SK-N-DZ (cell line): ENCODE results near the gene ZFP36L2. TPM values are rescaled to one million over a fixed set of nuclear protein-coding genes. Genes with fewer than 3 reads are reported as not detected.
A peak's percentile ranks its signal among the peaks of the same experiment; 100 is the strongest.

Experiments
- DNase-seq: peaks from one replicate; pipeline ENCODE4 v3.0.0-alpha.2; 2015; ENCODE audit warnings: low spot score
- polyA plus RNA-seq, 2 experiments: library from polyadenylated mRNA; depleted of rRNA; stranded (reverse); fragments of >200 nt; gene quantifications; 2 replicates each; pipeline ENCODE4 v1.2.3, GENCODE V29; 2014

Gene ZFP36L2, protein sequence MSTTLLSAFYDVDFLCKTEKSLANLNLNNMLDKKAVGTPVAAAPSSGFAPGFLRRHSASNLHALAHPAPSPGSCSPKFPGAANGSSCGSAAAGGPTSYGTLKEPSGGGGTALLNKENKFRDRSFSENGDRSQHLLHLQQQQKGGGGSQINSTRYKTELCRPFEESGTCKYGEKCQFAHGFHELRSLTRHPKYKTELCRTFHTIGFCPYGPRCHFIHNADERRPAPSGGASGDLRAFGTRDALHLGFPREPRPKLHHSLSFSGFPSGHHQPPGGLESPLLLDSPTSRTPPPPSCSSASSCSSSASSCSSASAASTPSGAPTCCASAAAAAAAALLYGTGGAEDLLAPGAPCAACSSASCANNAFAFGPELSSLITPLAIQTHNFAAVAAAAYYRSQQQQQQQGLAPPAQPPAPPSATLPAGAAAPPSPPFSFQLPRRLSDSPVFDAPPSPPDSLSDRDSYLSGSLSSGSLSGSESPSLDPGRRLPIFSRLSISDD
- 6.8 and 7.1 TPM in 2 replicates for polyA plus RNA-seq (2014; cell fraction: cytosol; rRNA removed)
- 4.0 and 4.1 TPM in 2 replicates for polyA plus RNA-seq (2014; cell fraction: nucleus; rRNA removed)

DNA sequence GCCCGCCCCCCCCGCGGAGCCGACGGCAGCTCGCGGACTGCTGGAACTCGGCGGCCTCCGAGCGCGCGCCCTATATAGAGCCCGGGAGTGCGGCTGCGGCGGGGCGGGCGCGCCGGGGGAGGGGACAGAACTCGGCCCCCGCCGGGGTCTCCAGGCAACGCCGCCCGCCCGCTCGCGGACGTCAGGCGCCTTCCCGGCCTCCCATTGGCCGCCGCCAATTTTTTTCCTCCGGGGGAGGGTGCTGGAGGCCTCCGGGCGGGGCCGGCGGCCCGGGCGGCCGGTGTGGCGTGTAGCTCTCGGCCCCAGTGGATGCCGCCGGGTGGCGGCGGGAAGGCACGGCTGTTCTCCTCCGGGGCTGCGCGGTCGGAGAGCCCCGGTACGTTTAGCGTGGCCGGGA is at the start of gene ZFP36L2:
TSS of gene ZFP36L2 (minus strand) at position 49 of the 397 bp plus-strand sequence. CDS start 291 bp downstream, outside the sequence.
- peak; percentile 92 for DNase-seq

DNA sequence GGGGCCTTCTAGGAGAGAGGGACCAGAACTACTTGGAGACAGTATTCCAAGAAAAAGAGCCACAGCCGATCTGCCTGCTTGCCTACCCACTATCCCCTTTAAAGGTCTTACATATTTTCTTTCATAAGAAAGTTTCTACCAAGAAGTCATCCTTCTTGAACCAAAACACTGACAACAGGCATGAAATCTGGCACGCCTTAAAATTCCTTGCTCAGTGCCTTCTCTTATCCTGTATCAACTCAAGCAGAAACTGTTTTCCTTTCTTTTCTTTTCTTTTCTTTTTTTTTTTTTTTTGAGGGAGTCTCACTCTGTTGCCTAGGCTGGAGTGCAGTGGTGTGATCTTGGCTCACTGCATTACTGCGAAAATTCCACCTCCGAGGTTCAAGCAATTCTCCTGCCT is 48.3 kb upstream of the ZFP36L2 start:
- DNase-seq: no peak

DNA sequence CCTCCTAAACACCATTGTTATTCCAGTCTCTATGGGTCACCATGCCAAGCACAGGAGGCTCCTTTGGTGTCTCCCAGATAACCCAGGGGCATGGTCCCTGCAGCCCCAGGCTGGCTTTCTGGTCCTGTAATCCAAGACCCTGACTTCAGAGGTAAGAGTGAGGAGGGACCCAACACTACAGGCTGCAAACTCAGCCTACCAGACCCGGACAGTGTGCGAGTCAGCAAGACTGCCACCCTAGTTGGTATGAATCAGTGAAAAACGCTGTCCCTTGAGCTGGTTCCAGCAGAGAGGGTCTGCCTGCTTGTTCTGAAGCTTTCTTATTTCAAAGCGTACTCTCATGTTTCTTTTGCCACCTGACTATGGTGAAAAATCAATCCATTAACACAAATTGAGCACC is 47.6 kb upstream of the ZFP36L2 start:
- no peak for DNase-seq

DNA sequence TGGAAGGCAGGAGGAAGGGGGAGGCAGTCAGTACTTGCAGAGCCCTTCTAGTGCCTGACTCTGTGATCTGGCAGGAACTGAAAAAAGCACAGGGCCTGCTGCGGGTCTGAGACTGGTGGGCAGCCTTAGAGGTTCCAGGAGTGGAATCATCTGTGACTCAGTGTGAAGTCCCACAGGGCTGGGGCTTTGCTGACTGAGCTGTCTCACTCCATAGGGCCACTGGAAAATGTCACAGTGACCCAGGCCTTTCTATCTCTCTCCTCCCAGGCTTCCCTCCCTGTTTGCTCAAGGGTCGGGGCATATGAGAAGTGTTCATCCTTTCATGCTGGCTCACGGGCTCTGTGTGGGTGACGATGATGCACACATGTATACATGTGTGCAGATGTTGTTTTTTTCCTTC is 47.1 kb upstream of the ZFP36L2 start:
- DNase-seq: no peak

DNA sequence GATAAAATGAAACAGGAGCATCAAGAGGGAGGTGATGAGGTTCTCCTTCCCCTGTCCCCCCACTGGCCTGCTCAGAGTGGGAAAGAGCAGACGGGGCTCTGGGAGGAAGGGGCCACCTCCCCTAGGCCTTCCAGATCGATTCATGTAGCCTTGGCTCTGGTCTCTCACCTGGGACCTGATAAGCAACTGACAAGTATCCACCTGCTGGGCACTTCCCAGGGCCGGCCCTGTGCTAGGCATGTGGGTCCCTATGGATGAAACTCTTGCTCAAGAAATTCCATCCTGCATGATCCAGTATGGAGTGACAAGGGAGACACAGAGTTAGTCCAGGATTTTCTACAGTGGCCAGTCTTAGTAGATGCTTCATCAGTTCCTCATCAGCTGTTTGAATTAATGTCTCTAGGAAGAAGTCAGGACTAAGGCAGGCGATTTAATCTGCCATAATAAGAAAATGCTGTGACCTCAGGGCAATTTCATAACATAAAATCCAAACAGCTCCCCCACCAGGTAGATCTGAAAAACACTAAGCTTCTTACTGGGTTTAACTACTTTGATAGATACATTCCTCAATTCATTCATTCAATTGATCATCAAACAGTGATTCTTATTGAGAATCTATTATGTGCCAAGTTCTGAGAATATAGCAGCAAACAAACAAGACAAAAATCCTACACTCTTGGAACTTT is 44.7 kb upstream of the ZFP36L2 start:
- DNase-seq: no peak

DNA sequence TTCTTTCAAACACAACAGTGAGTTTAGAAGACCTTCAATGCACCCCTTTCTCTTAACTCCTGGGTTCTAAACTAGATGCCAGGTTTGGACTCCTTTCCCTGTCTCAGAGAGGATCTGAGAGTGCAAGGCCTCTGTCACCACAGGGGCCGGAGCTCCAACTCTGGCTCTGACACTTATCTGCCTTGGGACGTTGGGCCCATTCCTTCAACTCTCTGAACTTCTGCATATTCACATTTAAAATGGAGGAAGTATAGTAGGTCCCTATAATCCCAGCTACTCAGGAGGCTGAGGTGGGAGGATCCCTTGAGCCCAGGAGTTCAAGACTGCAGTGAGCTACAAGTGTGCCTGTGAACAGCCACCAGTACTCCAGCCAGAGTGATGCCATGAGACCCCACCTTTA is 44.1 kb upstream of the ZFP36L2 start:
- no peak for DNase-seq

DNA sequence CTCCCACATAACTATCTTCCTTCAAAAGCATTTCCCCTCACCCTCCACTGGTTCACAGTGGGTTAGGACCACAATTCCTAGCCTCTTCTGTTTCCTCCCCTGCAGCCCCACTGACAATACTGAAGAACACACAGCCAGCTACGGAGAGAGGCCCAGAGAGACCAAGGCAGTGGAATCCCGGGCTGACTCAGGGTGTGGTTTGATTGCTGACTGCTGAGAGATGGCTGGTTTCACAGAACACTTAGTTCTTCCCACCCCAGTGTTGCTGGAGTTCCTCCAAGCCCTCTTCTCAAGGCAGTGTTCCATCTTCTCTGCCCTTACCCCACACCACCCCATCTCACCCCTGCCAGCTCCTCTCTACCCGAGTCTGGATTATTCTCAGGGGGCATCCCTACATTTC is 43.3 kb upstream of the ZFP36L2 start:
- no peak for DNase-seq

DNA sequence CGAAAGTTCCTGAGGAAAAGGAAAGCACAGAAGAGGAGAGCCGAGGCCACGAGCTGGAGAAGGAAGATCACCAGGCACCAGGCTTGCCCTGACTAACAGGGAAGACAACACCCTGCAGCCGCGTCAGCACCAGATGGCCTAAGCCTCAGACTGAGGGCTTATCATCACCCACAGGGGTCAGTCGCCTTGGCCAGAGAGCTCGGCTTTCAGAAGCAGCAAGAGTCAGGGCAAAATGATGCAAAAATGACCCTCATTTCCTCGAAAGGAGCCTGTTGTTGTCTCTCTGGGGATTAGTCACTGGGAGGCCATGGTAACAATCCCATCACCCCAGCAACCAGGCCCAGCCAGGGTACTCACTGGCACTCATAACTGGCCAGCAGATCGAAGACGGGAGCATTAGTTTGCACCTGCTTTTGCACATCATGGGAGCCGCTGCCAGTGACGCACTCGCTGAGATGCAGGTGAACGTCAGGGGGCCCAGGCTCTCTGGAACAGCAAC is 42.7 kb upstream of the ZFP36L2 start:
- peak; percentile 48 for DNase-seq

DNA sequence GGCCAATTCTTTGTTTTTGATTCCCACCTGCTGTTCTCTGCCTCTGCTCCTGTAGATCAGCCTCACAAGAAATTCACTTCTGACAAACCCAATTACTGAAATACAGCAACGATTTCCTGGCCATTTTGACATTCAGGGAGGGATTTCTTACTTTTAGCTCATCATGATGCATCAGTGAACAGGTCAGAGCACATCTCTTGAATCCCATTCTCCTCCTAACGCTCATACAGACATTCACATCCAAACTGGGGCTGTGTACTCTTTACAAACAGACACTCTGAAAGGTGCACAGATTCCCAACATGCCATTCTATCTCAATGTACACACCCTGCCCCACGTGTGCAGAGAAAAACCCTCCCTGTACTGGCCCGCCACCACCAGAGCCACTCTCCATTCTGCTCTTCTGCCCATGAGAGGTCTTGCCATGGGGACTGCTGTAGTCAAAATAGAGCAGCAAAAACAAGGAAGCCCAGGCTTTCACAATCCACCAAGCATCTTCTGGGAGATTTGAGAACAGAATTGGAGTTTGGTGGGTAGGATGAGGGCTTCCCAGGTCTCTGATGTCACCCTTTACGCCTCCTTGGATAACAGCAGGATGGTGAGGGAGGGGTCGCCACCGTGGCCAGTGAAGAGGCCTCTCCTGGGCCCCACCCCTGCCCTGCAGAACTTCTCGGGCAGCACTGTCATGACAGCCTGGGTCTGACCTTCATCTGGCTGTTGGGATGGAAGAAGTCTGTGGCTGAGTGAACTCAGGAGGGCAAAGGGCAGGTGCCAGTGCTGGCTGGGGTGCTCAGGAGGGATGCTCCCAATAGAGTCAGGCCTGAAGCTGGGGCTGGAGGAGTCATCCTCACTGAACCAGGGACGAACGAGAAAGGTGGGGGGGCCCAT is 41.9 kb upstream of the ZFP36L2 start:
- DNase-seq: no peak

DNA sequence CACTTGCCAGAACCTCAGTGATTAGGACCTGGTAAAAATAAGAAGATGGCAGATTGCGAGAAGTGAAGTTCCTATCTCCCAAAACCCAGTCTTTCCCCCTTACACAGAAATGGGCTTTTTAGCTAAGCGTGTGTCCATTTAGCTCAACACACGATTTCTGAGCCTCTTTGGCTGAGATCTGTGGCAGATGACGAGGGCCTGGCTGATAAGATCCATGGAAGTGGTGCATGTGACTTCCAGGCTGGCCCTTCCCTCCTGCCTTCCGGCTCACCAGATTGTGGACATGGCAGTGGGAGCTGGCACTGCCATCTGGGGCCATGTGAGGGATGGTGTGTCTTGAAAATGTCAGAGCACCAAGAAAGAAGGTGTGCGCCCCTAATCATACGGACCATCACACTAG is 41.0 kb upstream of the ZFP36L2 start:
- no peak for DNase-seq

DNA sequence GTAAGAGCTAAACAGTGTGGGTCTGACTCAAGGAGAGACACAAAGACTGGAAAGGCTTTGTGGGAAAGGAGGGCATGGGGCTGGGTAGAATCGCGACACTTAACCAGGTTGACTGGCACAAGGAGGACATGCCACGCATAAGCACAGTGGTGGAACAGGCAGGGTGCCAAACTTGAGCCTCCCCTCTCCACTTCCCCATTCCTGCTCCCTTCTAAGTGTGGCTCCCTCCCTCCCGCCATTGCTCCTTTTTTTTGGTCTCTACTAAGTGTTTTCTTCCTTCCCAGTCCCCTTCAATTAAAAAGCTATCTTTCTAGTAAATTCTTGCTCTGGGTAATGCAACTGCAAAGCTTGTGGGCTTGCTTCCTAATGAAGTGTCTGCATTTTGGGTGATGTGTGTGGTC is 40.3 kb upstream of the ZFP36L2 start:
- DNase-seq: no peak

DNA sequence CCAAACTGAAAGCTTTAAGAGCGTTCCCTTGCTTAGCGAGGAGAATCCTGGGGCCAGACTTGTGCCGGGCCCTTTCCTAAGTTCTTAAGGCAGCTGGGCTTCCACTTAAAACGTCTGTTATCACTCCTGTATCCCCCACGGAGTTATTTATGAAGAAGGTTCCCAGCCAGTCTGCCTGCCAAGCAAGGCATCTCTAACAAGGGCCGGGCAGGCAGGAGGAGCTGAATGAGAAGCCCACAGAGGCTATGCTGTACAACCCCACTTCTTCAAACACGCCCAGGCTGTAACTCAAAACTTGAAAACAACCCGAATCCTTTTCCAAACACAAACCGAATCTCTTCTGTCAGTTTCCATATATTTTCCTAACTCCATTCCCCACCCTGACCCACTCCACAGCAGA is 39.0 kb upstream of the ZFP36L2 start:
- DNase-seq: peak; percentile 23

DNA sequence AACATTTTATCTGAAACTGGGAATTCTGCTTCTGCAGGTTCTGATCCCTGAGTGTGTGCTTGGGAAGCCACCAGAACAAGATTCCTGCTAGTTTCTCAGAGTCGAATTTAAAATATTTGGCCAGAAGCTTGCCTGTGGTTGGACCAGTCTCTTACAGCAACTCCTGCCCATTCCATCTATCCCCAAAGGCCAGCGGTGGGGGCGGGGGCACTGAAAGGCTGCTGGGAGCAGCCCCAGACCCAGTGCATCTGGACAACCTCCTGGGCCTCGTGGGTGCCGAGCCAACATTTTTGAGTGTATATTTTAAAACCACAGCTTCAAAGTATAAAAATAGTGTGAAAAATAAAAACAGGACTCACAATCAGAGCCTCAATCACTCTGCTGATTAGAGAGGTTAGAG is 38.6 kb upstream of the ZFP36L2 start:
- no peak for DNase-seq

DNA sequence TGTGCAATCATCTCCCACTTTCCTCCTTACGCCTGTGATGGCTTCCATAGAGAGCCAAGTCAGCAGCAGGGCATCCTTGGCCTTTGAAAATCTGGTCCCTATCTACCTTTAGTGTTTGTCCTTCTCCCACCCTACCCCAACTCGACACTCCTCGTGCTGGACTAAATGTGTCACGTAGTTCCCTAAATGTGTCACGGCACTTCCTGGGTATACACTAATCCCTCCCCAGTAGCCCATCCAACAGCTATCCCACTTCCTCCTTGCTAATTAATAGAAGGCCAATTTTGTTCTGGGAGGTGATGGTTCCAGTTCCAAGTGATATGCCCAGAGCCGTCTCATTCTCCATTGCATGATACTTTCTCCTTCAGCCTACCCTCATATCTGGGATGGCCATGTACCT is 36.5 kb upstream of the ZFP36L2 start:
- DNase-seq: no peak

DNA sequence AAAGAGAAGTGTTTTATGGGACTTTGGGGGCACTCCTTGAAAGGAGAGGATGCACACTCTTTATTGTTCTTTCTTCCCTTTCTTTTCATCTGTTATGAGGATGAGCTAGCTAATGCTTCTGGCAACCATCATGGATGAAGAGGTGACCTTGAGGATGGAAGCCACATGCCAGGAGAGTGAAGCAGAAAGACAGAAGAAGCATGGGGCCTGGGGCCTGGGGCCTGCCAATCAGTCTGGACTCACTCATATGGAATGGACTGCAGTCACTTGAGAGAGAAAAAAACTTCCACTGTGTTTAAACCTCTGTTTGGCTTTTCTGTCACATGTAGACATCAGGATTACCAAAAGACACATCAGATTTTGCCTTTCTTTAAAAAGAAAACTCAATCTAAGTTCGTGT is 35.8 kb upstream of the ZFP36L2 start:
- no peak for DNase-seq

DNA sequence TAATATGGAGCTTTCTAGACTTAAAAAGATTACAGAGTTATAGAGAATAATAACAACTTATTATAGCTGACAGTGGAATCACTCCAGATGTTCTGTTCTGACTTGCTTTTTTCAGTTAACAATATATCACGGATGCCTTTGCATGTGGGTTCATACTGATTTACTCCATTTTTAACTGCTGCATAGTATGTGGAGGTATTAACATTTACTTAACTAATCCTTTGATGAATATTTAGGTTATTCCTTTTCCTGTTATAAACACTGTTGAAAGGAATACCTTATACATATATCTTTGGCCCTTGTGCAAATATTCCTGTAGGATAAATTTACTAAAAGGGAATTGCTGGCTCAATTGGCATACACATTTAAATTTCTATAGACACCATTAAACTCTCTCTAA is 33.1 kb upstream of the ZFP36L2 start:
- DNase-seq: no peak

DNA sequence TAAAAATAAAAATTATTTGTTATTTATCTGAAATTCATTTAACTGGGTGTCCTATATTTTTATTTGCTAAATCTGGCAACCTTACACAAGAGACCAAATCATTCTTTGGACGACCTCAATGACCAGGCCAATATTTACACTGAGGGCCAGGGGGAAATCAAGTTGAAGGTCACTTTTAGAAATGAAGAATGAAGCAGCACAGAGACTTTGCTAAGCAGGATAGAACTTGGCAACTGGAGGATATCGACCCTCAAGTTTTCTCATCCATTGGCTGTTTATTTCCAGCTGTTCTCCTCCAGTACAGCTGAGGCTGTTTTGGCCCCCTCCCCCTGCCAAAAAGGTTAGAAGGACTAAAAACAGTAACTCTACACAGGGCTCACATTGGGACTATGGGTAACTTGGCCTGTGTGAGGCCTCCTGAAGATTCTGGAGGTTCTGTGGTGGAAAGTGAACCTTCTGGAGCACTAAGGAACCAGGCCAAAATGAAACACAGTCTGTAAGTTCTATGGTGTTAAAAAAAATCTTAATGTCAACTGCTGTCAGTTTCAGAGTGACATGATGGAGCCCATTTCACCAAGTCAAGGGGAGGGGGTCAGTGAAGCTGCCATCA is 32.2 kb upstream of the ZFP36L2 start:
- DNase-seq: no peak

DNA sequence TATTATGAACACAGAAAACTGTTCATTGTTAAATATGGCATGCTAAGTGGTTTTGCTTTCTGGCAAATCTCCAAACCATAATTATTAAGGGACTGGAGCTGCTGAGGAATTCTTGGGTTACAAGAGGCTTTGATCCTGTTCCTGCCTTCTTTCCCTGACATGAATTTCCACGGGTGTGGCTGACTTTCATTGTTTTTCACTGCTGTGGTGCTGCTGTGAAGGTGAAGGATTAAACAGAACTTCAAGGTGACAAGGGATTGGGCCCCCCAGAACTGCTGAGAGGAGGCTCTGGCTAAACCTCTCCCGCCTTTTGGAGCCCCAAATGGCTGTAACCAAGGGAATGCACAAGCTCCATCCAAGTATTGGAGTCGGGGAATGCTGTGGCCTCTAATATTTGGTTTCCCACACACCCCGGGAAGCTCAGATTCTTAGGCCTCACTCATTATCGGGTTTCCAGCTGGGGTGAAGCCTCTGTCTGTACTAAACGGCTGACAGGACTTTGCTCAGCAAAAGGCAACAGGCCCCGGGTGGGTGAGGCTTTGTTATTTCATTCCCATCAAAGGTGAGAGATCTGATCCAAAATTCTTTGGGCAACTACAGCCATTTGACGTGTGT is 29.0 kb upstream of the ZFP36L2 start:
- no peak for DNase-seq

DNA sequence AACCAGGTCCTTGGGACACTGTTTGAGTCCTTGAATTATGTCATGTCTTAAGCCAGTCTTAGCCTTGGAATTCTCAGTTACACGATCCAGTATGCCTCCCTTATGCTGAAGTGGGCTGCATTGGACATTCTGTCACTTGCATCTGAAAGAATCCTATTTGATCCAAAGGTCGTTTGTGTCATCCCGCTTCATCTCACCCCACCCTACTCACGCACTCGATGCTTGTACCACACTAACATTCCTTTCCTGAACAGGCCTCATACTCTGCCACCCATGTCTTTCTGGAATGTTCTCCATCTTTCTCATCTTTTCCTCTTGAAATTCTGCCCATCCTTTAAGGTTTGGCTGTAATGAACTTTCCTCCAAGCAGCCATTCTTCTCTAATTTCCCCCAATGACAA is 27.9 kb upstream of the ZFP36L2 start:
- no peak for DNase-seq

DNA sequence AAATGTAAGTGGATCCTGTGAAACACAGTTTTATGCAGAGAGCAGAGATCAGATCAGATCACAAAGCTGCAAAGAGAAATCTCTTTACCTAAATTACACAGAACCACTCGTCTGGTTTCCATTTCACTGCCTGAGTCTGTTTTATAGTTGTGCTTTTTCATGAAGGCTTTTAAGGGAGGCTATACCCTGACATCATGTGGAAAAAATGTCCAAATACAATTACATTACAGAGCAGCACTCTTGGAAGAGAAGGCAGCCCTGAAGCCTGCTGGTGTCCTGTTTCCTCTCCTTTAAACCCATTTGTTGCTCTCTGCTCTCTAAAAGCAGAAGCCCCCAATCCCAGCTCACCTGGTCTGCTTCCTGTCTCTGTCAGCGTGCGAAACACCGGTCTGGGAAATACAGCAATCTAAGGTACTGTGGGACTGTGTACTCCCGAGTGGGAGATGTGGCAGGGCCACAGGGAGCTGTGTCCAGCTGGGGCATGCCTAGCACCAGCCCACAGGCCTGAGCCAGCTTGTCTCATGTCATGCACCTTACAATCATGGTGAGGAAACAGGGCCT is 24.8 kb upstream of the ZFP36L2 start:
- DNase-seq: peak; percentile 96
